Measurements from ENCODE around the gene SYNGR3. TPM values are rescaled to one million over a fixed set of nuclear protein-coding genes. Genes with fewer than 3 reads are reported as not detected.
A peak's percentile ranks its signal among the peaks of the same experiment; 100 is the strongest.

SYNGR3 gene
- polyA plus RNA-seq, 2 of the 4 experiments (the other 2 are of a cell fraction) = 4.1 to 4.9 TPM

DNA sequence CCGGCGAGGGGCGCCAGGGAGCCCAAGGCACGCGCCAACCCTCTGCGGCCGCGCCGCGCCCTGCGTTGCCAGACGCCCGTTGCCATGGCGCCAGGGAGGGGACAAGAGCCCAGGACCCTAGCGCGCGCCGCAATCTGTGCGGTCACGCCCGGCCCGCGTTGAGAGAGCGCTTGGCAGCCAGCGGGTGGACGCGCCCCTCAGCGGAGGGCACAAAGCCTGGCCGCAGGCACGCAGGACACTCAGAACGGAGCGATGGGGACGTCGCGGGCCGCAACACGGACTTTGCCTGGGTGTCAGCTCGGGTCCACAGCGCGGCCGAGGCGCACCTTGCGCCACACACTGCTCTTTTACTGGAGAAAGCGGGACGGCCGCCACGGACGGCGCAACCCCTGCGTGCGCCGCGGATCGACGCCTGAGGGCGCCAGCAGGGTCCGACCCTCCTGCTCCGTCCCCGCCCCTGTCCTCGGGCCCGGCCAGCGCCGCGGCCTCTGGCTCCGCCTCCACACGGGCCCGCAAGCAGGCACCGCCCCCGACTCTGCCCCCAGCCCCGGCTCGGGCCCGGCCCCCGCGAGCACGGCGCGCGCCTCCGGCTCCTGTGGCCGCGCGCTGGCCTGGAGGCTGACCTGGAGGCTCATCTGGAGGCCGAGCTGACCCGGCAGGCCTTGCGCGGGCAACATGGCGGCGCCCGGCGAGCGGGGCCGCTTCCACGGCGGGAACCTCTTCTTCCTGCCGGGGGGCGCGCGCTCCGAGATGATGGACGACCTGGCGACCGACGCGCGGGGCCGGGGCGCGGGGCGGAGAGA lies 6.0 kb upstream of the SYNGR3 start, which contains the start of gene GFER (continued):
- TF ChIP-seq, protein P1, sequence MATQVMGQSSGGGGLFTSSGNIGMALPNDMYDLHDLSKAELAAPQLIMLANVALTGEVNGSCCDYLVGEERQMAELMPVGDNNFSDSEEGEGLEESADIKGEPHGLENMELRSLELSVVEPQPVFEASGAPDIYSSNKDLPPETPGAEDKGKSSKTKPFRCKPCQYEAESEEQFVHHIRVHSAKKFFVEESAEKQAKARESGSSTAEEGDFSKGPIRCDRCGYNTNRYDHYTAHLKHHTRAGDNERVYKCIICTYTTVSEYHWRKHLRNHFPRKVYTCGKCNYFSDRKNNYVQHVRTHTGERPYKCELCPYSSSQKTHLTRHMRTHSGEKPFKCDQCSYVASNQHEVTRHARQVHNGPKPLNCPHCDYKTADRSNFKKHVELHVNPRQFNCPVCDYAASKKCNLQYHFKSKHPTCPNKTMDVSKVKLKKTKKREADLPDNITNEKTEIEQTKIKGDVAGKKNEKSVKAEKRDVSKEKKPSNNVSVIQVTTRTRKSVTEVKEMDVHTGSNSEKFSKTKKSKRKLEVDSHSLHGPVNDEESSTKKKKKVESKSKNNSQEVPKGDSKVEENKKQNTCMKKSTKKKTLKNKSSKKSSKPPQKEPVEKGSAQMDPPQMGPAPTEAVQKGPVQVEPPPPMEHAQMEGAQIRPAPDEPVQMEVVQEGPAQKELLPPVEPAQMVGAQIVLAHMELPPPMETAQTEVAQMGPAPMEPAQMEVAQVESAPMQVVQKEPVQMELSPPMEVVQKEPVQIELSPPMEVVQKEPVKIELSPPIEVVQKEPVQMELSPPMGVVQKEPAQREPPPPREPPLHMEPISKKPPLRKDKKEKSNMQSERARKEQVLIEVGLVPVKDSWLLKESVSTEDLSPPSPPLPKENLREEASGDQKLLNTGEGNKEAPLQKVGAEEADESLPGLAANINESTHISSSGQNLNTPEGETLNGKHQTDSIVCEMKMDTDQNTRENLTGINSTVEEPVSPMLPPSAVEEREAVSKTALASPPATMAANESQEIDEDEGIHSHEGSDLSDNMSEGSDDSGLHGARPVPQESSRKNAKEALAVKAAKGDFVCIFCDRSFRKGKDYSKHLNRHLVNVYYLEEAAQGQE (IDR thresholded peaks at IDR 0.05) = no peak
- no peak for TF ChIP-seq NFE2L2 (conservative IDR thresholded peaks at IDR 0.05; ENCODE audit: low read length)
- TF ChIP-seq FOXS1 (CRISPR knock-in tag; IDR thresholded peaks at IDR 0.05) = no peak
- TF ChIP-seq, protein P2, sequence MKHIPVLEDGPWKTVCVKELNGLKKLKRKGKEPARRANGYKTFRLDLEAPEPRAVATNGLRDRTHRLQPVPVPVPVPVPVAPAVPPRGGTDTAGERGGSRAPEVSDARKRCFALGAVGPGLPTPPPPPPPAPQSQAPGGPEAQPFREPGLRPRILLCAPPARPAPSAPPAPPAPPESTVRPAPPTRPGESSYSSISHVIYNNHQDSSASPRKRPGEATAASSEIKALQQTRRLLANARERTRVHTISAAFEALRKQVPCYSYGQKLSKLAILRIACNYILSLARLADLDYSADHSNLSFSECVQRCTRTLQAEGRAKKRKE (CRISPR knock-in tag; IDR thresholded peaks at IDR 0.05; ENCODE audit: low read depth) = peak; percentile 78; the same call in 1 of the 2 replicates
- 0 out of 2 replicates have a peak, but pooled peaks have one; percentile 17 for TF ChIP-seq RFX5 (IDR thresholded peaks at IDR 0.05)
- TF ChIP-seq HDAC2 (IDR thresholded peaks at IDR 0.05) = no peak
- TF ChIP-seq CHD2 (IDR thresholded peaks at IDR 0.05; ENCODE audit: low read length, partially characterized antibody) = no peak
- TF ChIP-seq RNF2 (IDR thresholded peaks at IDR 0.05; ENCODE audit: borderline replicate concordance, low read depth) = peak; percentile 66; the same call in 1 of the 2 replicates
- no peak for TF ChIP-seq HEYL (CRISPR knock-in tag; IDR thresholded peaks at IDR 0.05)
- no peak for TF ChIP-seq CBX8 (IDR thresholded peaks at IDR 0.05)
- peak; percentile 90 for TF ChIP-seq HOXB5 (CRISPR knock-in tag; IDR thresholded peaks at IDR 0.05)
- TF ChIP-seq, protein P3, sequence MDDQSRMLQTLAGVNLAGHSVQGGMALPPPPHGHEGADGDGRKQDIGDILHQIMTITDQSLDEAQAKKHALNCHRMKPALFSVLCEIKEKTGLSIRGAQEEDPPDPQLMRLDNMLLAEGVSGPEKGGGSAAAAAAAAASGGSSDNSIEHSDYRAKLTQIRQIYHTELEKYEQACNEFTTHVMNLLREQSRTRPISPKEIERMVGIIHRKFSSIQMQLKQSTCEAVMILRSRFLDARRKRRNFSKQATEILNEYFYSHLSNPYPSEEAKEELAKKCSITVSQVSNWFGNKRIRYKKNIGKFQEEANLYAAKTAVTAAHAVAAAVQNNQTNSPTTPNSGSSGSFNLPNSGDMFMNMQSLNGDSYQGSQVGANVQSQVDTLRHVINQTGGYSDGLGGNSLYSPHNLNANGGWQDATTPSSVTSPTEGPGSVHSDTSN (IDR thresholded peaks at IDR 0.05) = peak; percentile 65; the same call in 1 of the 2 replicates
- no peak for TF ChIP-seq RCOR1 (IDR thresholded peaks at IDR 0.05; ENCODE audit: low read depth, low read length)
- TF ChIP-seq TP53 (CRISPR knock-in tag; IDR thresholded peaks at IDR 0.05) = 0 out of 2 replicates have a peak, but pooled peaks have one; percentile 54
- TF ChIP-seq, protein P4, sequence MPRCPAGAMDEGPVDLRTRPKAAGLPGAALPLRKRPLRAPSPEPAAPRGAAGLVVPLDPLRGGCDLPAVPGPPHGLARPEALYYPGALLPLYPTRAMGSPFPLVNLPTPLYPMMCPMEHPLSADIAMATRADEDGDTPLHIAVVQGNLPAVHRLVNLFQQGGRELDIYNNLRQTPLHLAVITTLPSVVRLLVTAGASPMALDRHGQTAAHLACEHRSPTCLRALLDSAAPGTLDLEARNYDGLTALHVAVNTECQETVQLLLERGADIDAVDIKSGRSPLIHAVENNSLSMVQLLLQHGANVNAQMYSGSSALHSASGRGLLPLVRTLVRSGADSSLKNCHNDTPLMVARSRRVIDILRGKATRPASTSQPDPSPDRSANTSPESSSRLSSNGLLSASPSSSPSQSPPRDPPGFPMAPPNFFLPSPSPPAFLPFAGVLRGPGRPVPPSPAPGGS (IDR thresholded peaks at IDR 0.05) = peak; percentile 81; the same call in 1 of the 3 replicates
- TF ChIP-seq, protein P5, sequence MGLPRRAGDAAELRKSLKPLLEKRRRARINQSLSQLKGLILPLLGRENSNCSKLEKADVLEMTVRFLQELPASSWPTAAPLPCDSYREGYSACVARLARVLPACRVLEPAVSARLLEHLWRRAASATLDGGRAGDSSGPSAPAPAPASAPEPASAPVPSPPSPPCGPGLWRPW (IDR thresholded peaks at IDR 0.05) = no peak
- peak; percentile 66; the same call in 1 of the 2 replicates for TF ChIP-seq HOXB13 (CRISPR knock-in tag; IDR thresholded peaks at IDR 0.05; ENCODE audit: low read depth)
- 0 out of 2 replicates have a peak, but pooled peaks have one; percentile 6 for TF ChIP-seq GATA3 (IDR thresholded peaks at IDR 0.05; ENCODE audit: borderline replicate concordance)
- TF ChIP-seq KDM1A (IDR thresholded peaks at IDR 0.05; ENCODE audit: low read depth) = no peak
- TF ChIP-seq ZSCAN20 (CRISPR knock-in tag; IDR thresholded peaks at IDR 0.05) = no peak; the same call in 1 of the 2 replicates
- TF ChIP-seq, protein P6, sequence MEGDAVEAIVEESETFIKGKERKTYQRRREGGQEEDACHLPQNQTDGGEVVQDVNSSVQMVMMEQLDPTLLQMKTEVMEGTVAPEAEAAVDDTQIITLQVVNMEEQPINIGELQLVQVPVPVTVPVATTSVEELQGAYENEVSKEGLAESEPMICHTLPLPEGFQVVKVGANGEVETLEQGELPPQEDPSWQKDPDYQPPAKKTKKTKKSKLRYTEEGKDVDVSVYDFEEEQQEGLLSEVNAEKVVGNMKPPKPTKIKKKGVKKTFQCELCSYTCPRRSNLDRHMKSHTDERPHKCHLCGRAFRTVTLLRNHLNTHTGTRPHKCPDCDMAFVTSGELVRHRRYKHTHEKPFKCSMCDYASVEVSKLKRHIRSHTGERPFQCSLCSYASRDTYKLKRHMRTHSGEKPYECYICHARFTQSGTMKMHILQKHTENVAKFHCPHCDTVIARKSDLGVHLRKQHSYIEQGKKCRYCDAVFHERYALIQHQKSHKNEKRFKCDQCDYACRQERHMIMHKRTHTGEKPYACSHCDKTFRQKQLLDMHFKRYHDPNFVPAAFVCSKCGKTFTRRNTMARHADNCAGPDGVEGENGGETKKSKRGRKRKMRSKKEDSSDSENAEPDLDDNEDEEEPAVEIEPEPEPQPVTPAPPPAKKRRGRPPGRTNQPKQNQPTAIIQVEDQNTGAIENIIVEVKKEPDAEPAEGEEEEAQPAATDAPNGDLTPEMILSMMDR (IDR thresholded peaks at IDR 0.05) = peak; percentile 50; the same call in 2 of the 3 replicates

Data from A549 (cell line).